Neural progenitor cell (in vitro differentiated cells): Measurements from ENCODE around the gene HERC2.

Experiments used
- CTCF ChIP-seq: fragments of 200-600 bp; sonication (generic); IDR thresholded peaks from 2 replicates; pipeline ENCODE4 v1.5.1; 2017; ENCODE audit warnings: antibody characterized with exemption, mild to moderate bottlenecking
- EZH2phosphoT487 ChIP-seq: fragments of 200-600 bp; sonication (generic); IDR thresholded peaks from 2 replicates; pipeline ENCODE4 v1.6.1; 2017; ENCODE audit warnings: antibody characterized with exemption

- TF ChIP-seq CTCF (no peak), EZH2phosphoT487 (no peak)
Observed at GRCh38 chr15:28169366-28169765, 152.6 kb downstream of the HERC2 start.
